Common myeloid progenitor, CD34-positive (primary cell): ENCODE measurements around the gene GPR87. TPM values are rescaled to one million over a fixed set of nuclear protein-coding genes. Genes with fewer than 3 reads are reported as not detected.

Experiments used
- CTCF ChIA-PET: fragments of 350-600 bp; sonication (Branson Sonifier 250); formaldehyde crosslinking; loops from one replicate; lab custom pipeline; 2021; ENCODE audit warnings: antibody characterized with exemption; lab: Charles Lee
- POLR2A ChIA-PET: fragments of 350-600 bp; sonication (Branson Sonifier 250); formaldehyde crosslinking; loops from one replicate; lab custom pipeline; 2021; ENCODE audit warnings: antibody characterized with exemption; lab: Charles Lee
- DNase-seq, 3 donors: peaks; one replicate each; pipeline versions ENCODE4 v3.0.0 to v3.0.0-alpha.2; 2013
- H3K27ac ChIP-seq, 2 experiments: 1 replicate in 1 of 2; 2 replicates in 1 of 2; pipeline ENCODE4 v1.7.0; 2013; ENCODE audit warnings: inconsistent platforms in 2 of 2, low read length in 2 of 2, mild to moderate bottlenecking in 2 of 2, low read depth in 1 of 2, moderate library complexity in 1 of 2; ENCODE audit not compliant: severe bottlenecking in 2 of 2, insufficient read depth in 1 of 2, poor library complexity in 1 of 2
- H3K27me3 ChIP-seq, 5 experiments: replicated peaks in 2 of 5; 1 replicate in 3 of 5; 2 replicates in 2 of 5; pipeline versions ENCODE4 v1.6.1 to v1.7.0; 2013; ENCODE audit warnings: low read length in 4 of 5, mild to moderate bottlenecking in 2 of 5, moderate library complexity in 2 of 5, inconsistent platforms in 1 of 5; ENCODE audit not compliant: insufficient read depth in 5 of 5, control insufficient read depth in 4 of 5
- H3K36me3 ChIP-seq, 4 experiments: 1 replicate in 2 of 4; 2 replicates in 2 of 4; pipeline versions ENCODE4 v1.6.1 to v1.7.0; 2013; ENCODE audit warnings: low read length in 3 of 4, control low read depth in 1 of 4, mild to moderate bottlenecking in 1 of 4; ENCODE audit not compliant: control insufficient read depth in 4 of 4, insufficient read depth in 4 of 4
- H3K4me1 ChIP-seq, 4 experiments: 1 replicate in 3 of 4; 2 replicates in 1 of 4; pipeline versions ENCODE4 v1.6.1 to v1.7.1; 2013; ENCODE audit warnings: low read length in 3 of 4, mild to moderate bottlenecking in 3 of 4, control low read depth in 1 of 4, inconsistent platforms in 1 of 4, moderate library complexity in 1 of 4; ENCODE audit not compliant: control insufficient read depth in 4 of 4, insufficient read depth in 4 of 4; ENCODE audit errors: control extremely low read depth in 1 of 4
- H3K4me3 ChIP-seq, 7 experiments: 1 replicate in 4 of 7; 2 replicates in 3 of 7; pipeline versions ENCODE4 v1.5.1 to v1.7.0; 2013; ENCODE audit warnings: mild to moderate bottlenecking in 7 of 7, low read length in 6 of 7, moderate library complexity in 6 of 7, inconsistent platforms in 2 of 7, low read depth in 2 of 7, control low read depth in 1 of 7; ENCODE audit not compliant: insufficient read depth in 4 of 7, control insufficient read depth in 1 of 7; ENCODE audit errors: extremely low read depth in 1 of 7
- H3K9me3 ChIP-seq, 5 experiments: 1 replicate in 4 of 5; 2 replicates in 1 of 5; pipeline versions ENCODE4 v1.6.1 to v1.7.1; 2013; ENCODE audit warnings: low read length in 4 of 5, mild to moderate bottlenecking in 2 of 5, inconsistent platforms in 1 of 5, low read depth in 1 of 5, moderate library complexity in 1 of 5; ENCODE audit not compliant: control insufficient read depth in 4 of 5, insufficient read depth in 2 of 5; ENCODE audit errors: control extremely low read depth in 1 of 5
- WGBS: methylation state at CpG from one replicate; pipeline ENCODE4 v1.1.5; 2013; ENCODE audit not compliant: insufficient coverage; 5-methylcytosine and 5-hydroxymethylcytosine counted together
- polyA plus RNA-seq: library from polyadenylated mRNA; unstranded; fragments of 120-200 nt; gene quantifications from one replicate; pipeline ENCODE4 v1.2.1, GENCODE V29; 2013

GPR87 gene, protein sequence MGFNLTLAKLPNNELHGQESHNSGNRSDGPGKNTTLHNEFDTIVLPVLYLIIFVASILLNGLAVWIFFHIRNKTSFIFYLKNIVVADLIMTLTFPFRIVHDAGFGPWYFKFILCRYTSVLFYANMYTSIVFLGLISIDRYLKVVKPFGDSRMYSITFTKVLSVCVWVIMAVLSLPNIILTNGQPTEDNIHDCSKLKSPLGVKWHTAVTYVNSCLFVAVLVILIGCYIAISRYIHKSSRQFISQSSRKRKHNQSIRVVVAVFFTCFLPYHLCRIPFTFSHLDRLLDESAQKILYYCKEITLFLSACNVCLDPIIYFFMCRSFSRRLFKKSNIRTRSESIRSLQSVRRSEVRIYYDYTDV
- 0.62 TPM for polyA plus RNA-seq

DNA sequence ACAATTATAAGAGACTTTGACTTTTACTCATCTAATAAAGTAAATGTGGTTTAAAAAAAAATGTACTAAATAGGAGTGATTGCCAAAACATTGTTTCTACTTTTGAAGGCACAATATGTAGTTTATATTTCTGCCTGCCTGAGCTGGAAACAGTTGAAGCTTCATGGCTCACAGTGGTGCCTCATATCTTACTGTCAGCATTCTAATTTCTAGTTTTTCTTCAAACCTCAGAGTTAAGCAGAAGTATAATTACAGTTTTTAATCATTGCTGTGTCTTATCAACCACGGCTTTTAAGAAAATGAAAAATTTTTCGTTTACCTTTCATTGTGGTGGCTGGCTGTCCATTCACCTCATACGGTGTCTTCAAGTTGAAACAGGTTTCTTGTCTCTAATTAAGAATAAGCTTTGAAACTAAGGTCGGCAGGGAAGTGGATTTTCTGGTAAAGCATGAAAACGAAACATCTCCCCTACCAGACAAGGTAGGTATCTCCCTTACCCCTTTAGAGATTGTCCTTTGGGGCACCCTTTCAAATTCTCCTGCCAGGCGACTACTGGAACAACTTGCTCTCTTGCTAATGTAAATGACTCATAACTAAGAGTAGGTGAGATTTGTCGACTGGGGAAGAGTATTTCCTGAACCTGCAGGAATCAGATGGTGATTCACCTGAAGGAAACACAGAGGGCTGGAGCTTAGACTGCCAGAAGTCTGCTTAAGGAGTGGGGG lies at the start of gene GPR87:
Gene GPR87, minus strand, starts transcription at position 554 of the 725 bp plus-strand sequence. CDS start 16,720 bp downstream, outside the sequence.
- Histone ChIP-seq H3K4me3 (no peak within 1 kb of the TSS), H3K27ac (no peak within 1 kb of the TSS), H3K27me3 (no peaks in the 10 kb centered on the region), H3K9me3 (no peaks in the 10 kb centered on the region), H3K36me3 (peaks cover 0 to 14% (median 3%) of the 10 kb centered on the region in 4 experiments), H3K4me1 (peaks cover 0 to 10% (median 3%) of the 10 kb centered on the region in 4 experiments)
- POLR2A ChIA-PET: interaction anchor here (1.0 kb wide), 1 partner anchor 99 kb away, joined by 3 read pairs; no protein-coding TSS in a partner anchor
- 94% methylated on average over 5 of the region's 7 CpGs for WGBS
- DNase-seq: peak in 1 of 3 donors; percentile 50
- CTCF ChIA-PET: interaction anchor here (1.2 kb wide), 1 partner anchor 11 kb away, joined by 3 read pairs; no protein-coding TSS in a partner anchor

DNA sequence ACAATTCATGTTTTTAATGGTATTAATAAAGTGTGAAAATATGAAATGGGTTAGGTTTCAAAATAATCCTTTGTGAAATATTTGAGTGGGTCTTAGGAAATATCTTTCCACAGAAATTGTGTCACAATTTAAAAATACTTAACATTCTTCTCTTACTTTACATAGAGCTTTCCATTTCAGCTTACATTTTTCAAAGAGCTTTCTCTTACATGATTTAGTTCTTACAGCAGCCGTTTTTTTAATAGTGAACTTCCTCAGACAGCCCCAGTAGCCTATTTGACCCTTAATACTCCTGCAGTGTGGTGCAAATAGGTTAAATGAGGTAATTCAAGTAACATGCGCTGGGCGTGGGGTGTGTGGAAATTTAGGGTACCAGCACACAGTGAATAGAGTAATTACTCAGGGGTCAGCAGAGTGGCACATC lies 46.1 kb upstream of the GPR87 start:
- DNase-seq: no peak
- H3K36me3 ChIP-seq: peaks cover 0 to 77% (median 20%) of the 10 kb centered on the region in 4 experiments
- H3K27ac ChIP-seq: no peak overlapping the region
- no peak overlapping the region for H3K4me3 ChIP-seq
- H3K4me1 ChIP-seq: no peaks in the 10 kb centered on the region
- WGBS: 91% methylated on average over 2 of the region's 3 CpGs
- H3K9me3 ChIP-seq: no peaks in the 10 kb centered on the region
- CTCF ChIA-PET: interaction anchor here (0.7 to 1.8 kb wide), 3 partner anchors 17 to 36 kb away, joined by 3 to 5 read pairs (median 3); no protein-coding TSS in a partner anchor
- POLR2A ChIA-PET: no interaction called here
- no peaks in the 10 kb centered on the region for H3K27me3 ChIP-seq

DNA sequence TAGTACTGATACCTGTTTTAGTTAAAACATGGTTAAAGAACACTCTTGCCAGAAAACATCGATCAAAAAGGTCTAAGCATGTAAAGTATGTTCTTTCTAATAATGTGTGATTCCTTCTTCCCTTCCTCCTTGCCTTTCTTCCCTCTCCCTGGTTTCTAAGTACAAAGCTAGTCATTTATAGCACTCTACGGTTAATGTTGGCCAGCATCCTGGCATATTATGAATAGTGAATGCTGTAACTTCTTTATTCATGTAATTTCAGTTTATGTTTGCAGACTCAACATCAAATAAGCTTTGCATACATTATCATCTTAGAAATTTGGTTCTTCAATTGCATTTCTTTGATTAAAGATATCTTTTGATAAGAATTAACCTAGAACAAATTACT lies 40.8 kb upstream of the GPR87 start:
- H3K36me3 ChIP-seq: peaks cover 0 to 60% (median 15%) of the 10 kb centered on the region in 4 experiments
- ChIA-PET POLR2A (no interaction called here), CTCF (interaction anchor here (1.1 to 1.3 kb wide), 3 partner anchors 12 to 28 kb away, joined by 3 to 5 read pairs (median 4); no protein-coding TSS in a partner anchor)
- H3K9me3 ChIP-seq: no peaks in the 10 kb centered on the region
- no CpG with 5 or more reads among the region's 2 CpGs for WGBS
- H3K4me3 ChIP-seq: no peak overlapping the region
- no peaks in the 10 kb centered on the region for H3K27me3 ChIP-seq
- H3K4me1 ChIP-seq: peaks cover 0 to 9% (median under 1%) of the 10 kb centered on the region in 4 experiments
- DNase-seq: no peak
- peak overlapping the region in 1 of 2 experiments; percentile 38 for H3K27ac ChIP-seq

DNA sequence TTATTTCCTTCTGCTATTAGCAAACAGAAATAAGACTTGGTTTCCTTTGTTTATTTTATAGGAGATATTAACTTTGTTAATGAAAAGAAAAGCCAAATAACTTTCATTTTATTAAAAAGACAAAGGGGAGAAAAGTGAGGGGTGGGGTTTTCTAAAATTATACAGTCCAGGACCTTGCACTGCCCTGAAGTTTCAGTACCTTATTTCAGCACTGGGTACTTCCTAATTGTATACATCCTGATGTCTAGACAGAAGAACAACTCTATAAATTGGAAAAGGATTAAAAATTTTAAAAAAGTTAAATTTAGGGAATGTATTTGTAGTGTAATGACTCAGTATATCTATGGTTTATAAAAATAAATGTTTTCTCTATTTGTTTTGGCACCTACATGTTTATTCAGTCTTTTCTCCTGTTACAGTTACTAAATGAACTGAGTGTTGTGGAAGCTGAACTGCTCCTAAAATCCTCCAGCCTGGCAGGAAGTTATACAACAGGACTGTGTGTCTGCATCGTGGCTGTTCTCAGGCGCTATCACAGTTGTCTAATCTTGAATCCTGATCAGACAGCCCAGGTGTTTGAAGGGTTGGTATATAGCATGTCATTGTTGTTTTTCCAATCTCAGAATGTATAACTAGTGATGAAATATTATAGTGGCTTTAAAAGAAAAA lies 40.3 kb upstream of the GPR87 start:
- ChIA-PET CTCF (interaction anchor here (1.3 kb wide), 1 partner anchor 25 kb away, joined by 5 read pairs; no protein-coding TSS in a partner anchor), POLR2A (no interaction called here)
- Histone ChIP-seq H3K36me3 (peaks cover 0 to 55% (median 13%) of the 10 kb centered on the region in 4 experiments), H3K4me1 (peaks cover 4 to 15% (median 5%) of the 10 kb centered on the region in 4 experiments), H3K27ac (peak overlapping the region in 1 of 2 experiments; percentile 38), H3K9me3 (no peaks in the 10 kb centered on the region), H3K27me3 (no peaks in the 10 kb centered on the region), H3K4me3 (no peak overlapping the region)
- WGBS: 48% methylated on average over 2 of the region's 2 CpGs
- no peak for DNase-seq

DNA sequence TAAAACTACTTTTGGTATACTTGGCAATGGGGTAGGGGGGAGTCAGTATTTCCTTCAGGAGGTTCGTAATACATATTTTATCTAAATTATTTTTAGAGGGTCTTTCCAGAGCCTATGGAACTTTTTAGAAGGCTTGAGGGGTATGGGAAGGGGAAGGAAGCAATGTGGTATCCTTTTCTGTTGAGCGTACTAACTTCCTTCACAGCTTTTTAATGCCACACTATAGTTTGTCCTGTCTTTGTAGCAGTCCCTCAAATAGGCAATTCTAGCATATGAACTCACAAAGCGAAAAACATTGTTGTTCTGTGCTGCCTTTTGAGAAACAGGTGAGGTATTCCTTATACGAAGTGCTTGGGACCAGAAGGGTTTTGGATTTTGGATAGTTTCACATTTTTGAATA lies 35.0 kb upstream of the GPR87 start:
- H3K9me3 ChIP-seq: no peaks in the 10 kb centered on the region
- peaks cover 0 to 19% (median 5%) of the 10 kb centered on the region in 4 experiments for H3K36me3 ChIP-seq
- WGBS: 100% methylated on average over 1 of the region's 4 CpGs
- DNase-seq: peak in 2 of 3 donors; percentile 30 to 48
- peaks cover 24 to 44% (median 36%) of the 10 kb centered on the region in 4 experiments for H3K4me1 ChIP-seq
- no peaks in the 10 kb centered on the region for H3K27me3 ChIP-seq
- H3K27ac ChIP-seq: peak overlapping the region; percentile 27 to 57
- H3K4me3 ChIP-seq: peak overlapping the region in 4 of 7 experiments; percentile 1 to 27 (median 12)
- CTCF ChIA-PET: interaction anchor here (1.2 kb wide), 1 partner anchor 70 kb away, joined by 3 read pairs; no protein-coding TSS in a partner anchor
- POLR2A ChIA-PET: interaction anchor here (0.6 kb wide), 1 partner anchor 1838 kb away, joined by 3 read pairs; no protein-coding TSS in a partner anchor

DNA sequence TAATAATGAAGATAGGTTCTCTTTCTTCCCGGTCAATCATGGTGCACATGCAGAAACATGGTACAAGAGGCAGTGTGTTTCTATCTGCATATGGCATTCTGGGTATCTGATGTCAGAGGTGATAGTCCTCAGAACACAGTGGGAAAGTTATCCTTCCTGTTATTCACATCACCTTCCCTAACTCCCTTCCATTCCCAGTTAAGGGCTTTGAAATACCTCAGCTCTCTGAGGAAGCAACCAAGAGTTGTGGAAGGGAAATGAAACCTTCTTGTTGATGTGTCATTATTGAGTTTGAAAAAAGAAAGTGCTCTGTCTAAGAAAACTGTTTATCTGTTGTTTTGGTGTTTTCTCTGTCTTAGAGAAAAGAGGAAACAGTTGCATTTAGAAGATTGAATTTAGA lies 34.6 kb upstream of the GPR87 start:
- CTCF ChIA-PET: no interaction called here
- POLR2A ChIA-PET: no interaction called here
- H3K4me1 ChIP-seq: peaks cover 24 to 48% (median 40%) of the 10 kb centered on the region in 4 experiments
- WGBS: 100% methylated on average over 1 of the region's 1 CpG
- peak overlapping the region; percentile 27 to 57 for H3K27ac ChIP-seq
- peak in 2 of 3 donors; percentile 53 to 60 for DNase-seq
- H3K27me3 ChIP-seq: no peaks in the 10 kb centered on the region
- H3K9me3 ChIP-seq: no peaks in the 10 kb centered on the region
- peaks cover 0 to 17% (median 5%) of the 10 kb centered on the region in 4 experiments for H3K36me3 ChIP-seq
- H3K4me3 ChIP-seq: peak overlapping the region in 2 of 7 experiments; percentile 1
